D341Med (cell line): ENCODE results near the gene PLCG2.

Experiments
- DNase-seq: peaks from one replicate; pipeline ENCODE4 v3.0.0; 2012; ENCODE audit warnings: low spot score

PLCG2 gene

DNA sequence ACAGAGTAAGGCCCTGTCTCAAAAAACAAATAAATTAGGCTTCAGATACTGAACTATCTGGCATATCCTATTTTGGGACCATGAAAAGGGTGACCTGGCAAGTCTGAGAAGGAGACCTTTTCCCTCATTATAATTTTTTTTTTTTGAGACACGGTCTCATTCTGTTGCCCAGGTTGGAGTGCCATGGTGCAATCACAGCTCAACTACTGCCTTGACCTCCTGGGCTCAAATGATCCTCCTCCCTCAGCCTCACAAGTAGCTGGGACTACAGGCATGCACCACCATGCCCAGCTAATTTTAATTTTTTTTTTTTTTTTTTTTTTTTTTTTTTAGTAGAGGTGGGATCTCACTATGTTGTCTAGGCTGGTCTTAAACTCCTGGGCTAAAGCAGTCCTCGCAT, 37.3 kb downstream of the PLCG2 start:
- no peak for DNase-seq

DNA sequence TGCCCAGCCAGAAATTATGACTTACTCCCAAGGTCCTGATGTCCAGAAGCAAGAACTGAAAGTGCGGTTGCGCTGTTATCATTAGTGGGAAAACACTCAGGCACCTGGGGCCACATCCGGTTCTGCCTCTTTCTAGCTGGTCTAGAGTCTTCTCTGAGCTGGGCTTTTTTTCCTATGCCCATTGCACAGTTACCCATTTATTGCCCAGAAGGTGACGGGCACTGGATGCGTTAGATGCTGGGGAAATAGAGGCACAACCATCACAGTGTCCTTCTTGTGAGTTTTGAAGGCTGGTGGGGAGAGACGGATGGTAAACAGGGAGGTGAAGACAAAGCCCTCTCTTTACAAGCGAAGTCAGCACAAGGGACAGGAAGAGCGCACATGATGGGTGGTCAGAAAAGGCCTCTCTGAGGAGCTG, 37.7 kb downstream of the PLCG2 start:
- DNase-seq, result no peak

DNA sequence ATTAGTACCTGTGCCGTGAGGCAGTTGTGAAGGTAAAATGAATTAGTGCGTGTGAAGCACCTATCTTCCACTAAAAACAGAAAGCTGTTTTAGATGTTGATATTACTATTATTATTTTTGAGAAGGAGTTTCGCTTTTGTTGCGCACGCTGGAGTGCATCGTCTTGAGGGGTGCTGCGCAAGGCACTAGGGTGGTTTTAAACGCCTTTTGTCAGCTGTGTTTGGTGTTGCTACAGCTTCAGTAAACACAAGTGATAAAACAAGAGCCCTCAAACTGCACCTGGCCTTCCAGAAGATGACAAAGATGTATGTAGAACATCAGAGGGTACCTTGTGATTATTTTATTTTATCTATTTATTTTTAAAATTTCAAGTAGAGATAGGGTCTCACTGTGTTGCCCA, 38.2 kb downstream of the PLCG2 start:
- DNase-seq, result no peak

DNA sequence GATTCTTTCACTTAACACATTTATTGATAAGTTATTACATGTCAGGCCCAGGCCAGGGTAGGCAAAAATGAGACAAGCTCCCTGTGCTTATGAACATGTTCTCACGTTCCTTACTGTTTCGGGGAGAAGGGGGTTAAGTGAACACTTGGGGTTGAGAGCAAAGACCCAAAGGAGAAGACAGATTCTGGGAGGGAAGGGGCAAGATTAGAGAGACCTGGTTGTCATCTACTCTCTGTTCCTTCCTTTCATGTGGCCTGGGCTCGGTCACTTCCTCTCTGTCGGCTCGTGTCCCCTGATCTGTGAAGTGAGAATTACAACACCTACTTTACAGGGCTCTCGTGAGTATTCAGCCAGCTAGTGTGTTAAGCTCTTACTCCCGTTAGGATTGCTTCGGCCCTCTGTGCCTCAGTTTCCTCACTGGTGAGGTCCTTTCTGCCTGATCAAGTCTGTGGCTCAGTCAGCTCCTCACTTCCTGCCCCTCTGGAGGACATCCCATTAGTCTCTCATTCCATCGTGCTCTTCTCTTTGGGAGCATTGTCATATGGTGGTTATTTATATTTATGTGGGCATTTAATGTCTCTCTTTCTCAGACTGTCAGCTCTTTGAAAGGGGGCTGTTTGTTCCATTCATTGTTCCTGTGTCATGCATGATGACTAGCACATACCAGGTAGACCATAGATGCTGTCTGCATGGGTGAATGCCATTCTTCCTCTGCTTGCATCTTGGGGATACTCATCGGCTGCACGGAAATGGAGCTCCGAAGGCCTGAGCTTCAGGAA, 38.9 kb downstream of the PLCG2 start:
- no peak for DNase-seq

DNA sequence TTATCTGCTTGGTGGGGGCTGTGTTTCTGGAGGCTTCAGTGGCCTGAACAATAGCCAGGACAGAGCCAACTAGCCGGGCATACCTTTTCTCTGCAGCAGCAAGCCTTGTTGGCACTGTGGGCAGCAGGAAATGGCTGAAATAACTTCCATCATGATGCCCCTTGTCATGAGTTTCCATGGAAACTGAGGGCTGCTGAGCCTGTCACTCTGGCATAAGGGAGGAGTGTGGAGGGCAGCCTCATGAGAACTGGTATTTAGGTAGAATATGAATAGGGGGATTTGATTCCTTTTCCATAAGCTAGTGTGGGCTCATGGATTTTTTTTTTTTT, 39.4 kb downstream of the PLCG2 start:
- DNase-seq, result no peak

DNA sequence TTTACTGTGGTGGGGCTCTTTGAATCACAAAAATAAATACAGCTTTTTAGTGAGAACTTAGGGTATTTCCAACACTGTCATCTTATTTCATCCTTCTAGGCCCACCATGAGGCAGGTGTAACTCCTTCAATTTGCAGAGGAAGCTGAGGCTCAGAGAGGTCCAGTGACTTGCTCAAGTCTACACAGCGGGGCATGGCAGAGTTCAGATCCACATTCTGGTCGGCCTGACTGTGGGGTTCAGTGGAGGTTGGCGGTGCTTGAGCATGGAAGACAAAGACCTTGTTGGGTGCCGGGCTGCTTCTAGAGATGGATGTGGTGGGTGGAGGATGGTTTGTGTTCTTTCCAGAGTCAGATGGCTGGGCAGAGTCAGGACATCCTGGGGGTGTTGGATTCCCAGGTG, 39.8 kb downstream of the PLCG2 start:
- no peak for DNase-seq

DNA sequence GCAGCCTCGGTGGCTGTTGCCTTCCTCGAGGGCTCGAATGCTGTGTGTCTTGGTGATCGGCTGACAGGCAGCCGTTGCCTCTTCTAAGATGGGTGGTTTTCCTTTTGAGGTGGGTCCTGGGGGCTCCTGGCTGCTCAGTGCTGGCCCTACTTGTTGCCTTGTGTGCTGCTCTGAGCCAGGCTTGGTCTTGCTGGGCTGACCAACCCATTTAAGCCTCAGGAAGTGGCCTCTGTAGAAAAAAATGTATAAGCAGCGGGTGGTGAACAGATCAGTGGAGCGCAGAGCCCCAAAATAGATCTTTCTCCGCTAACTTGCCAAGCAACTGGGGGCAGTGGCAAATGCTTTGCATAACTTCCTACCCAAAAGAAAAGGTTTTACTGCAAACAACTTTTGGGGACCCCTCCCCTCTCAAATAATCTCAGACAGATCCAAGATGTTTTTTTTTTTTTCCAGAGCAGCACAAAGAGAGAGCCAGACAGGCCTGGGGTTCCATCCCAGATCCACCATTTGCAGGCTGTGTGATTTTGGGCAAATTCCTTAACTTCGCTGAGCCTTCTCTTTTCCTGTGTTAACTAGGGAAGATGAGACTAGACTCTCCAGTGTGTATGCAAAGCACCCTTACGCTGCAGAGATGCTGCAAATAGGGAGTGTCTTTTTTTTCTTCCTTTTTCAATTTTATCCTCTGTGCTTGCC, 42.5 kb downstream of the PLCG2 start:
- DNase-seq, result no peak

DNA sequence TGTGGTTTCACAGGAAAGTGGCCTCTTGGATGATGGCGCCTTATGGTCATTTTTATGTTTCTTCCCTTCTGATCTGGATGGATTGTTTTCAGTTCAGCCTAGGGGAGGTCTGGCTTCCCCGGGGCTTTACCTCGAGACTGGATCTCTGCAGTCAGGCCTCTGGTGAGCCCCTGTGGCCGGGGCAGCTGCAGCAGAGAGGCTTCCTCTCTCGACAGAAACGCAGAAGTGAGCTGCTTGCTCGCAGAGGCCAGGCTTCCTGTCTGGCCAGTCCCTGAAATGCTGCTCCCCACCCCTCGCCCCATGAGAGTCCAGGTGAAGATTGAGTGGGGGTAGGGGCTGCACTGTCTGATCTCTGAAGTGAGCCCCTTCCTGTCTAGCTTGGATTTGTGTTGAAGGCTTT, 44.0 kb downstream of the PLCG2 start:
- no peak for DNase-seq

DNA sequence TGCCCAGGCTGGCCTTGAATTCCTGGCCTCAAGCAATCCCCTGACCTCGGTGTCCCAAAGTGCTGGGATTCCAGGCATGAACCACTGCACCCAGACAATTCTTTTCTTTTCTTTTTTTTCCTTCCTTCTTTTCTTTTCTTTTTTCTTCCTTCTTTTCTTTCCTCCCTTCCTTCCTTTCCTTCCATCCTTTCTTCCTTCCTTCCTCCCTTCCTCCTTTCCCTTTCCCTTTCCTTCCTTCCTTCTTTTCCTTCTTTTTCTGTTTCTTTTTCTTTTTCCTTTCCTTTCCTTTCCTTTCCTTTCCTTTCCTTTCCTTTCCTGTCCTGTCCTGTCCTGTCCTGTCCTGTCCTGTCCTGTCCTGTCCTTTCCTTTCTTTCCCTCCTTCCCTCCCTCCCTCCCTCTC, 44.6 kb downstream of the PLCG2 start:
- no peak for DNase-seq

DNA sequence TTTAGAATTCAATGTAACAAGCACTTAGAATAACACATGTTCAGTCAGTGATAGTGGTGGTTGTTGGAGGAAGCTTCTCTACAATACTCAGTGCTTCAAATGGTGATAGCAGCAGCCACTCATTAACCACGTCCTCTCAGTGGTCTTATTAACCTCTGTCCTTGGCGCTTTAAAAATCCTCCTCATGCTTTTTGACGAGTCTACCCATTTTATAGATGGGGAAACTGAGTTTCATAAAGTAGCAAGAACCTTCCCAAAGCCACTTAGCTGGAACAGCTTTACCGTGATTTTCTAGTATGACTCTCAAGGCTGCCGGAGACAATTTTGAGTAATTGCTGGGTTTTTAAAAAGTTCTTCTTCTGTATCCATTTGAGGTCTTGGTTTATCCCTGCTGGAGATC, 47.4 kb downstream of the PLCG2 start:
- no peak for DNase-seq

DNA sequence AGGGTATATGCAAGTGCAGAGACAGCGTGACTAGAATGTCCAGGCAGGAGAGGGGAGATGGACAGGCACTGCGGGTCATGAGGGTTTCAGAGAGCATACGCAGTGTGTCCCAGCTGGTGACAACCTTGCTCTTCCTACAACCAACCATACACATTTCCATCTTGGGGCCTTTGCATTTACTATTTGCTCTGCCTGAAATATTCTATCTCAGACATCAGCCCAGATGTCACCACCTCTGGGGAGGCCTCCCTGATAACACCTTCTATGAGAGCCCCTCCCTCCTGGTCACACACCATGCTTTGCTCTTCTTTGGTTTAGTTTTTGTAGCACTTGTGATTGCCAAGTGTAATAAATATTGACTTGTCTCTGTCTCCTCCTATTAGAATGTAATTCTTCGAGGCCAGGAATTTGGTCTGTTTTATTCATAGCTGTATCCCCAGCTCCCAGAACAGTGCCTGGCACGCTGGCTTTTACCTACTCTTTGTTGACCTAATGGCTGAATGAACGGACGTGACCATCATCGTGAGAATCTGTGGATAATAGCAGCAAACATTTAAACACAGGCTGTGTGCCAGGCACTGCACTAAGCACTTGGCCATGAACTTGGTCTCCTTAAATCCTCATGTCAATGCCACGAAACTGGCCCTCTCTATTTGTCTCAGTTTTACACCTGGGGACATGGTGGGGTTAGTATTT, 51.9 kb downstream of the PLCG2 start:
- DNase-seq, result no peak

DNA sequence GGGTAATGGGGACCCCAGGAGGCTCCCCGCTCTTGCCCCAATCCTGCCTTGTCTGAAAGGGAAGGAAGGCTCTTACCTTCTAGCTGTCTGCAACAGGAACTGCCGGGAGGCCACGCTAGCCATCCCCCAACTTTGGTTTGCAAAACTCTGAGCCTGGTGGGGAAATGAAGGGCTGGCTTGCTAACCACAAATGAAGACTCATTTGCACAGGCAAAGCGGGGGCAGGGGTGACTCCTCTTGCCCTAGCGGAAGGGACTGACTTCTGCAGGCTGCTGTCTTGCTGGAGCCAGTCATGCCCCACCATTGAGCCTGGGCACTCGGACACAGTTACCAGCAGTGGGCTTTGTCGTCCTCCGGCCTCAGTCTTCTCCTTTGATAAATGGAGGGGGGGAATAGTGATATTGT, 52.6 kb downstream of the PLCG2 start:
- DNase-seq, result no peak

DNA sequence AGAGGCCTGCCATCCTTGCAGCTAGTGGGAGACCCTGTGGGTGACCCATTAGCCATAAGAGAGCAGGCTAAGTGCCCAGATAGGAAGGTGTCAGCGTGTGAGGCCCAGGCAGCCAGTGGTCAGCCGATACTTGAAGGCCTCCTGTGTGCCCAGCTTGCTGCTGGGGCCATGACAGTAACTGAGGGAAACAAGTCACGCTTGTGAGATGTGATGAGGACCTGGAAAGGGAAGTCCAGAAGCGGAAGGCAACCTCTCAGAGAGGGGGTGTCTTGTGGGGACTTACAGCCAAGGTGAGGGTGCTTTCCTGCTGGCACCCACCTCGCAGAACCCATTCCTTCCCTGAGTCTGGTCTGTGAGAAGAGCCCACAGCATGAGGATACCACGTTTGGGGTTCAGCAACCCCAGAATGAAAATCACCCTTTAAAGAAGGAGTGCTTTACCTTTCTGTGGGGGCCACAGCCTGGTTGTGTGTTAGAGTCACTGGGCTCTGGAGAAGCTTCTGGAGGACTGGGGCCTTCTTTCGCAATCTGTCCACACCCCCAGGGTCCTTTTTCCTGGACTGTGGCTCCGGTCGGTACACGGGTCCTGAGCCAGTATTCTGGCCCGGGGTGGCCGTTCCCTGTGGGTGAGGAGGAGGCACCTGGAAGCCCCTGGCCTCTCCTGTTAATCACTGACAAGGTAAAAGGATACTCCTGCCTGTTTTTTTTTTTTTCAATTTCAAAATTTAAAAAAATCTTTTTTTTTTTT, 53.9 kb downstream of the PLCG2 start:
- DNase-seq, result no peak

DNA sequence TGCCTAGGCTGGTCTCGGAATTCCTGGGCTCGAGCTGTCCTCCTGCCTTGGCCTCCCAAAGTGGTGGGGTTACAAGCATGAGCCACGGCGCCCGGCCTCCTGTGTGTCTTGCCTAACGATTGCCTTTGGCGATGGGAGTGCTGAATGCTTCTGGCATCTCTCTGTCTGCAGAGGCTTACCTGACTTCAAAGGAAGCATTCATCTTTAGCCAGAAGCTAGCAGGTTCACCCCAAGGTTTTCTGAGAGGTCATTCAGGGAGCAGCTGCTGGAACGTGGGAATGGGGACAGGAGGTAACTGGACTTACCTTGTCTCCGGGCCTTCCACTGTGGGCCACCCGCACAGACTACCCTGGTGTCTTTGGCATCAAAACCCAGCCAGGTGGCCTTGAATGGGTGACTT, 54.7 kb downstream of the PLCG2 start:
- no peak for DNase-seq

DNA sequence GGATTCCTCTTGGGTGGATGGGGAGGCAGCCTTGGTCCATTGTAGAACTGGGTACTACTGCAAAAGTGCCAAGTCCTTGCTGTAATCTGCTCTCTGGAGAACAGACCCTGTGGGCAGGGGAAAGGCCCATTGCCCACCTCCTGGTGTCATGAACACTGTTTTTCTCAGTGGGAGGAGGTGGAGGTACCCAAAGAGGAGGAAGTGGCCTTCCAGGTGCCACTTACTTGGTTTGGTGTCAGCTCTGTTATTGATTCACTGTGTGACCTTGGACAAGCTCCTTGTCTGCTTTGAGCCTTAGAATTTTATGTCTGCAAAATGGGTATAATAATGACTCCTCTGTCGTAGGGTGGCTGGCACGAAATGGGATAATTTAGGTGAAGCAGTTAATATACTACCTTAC, 55.8 kb downstream of the PLCG2 start:
- no peak for DNase-seq

DNA sequence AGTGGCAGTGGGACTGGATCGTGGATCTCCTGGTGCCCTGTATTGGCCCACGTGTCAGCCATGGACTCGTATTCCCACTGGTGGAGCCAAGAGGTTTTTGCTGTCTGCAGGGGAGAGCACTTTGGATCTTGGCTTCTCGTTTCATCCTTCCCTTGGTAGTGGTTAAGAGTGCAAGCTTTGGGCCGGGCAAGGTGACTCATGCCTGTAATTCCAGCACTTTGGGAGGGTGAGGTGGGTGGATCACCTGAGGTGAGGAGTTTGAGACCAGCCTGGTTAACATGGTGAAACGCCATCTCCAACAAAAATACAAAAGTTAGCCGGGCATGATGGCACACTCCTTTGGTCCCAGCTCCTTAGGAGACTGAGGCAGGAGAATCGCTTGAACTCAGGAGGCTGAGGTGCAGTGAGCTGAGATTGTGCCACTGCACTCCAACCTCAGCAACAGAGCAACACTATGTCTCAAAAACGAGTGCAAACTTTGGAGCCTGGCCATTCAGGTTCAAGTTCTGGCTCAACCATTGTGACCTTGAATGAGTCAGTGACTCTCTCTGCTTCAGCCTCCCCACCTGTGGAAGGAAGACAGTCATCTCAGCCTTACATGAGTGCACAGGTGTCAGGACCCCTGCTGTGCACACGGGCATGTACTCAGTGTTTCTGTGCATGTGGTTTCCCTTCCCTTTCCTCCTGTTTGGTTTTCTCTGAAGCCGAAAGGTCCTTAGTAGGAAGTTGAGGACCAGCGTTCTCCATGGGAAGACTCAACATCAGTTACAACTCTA, 57.4 kb downstream of the PLCG2 start:
- no peak for DNase-seq

DNA sequence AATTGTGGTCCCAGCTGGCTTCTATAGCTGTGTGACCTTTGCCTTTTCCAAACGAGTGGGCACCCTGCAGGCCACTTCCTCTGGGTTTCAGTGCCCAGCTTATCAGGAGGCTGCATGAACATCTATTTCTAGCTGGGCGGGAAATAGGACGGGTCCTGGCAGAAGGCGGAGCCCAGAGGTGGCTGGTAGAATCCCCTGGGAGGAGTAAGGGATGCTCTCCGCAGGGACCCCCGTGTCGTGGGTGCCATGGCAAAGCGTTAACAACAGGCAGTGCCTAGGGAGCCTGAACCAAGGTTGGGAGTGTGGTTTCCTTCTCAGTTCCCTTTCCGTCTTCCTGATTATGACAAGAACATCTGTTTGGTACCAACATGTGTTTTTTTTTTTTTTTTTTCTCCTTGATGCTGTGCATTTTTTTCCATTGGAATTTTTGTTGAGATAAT, 58.2 kb downstream of the PLCG2 start:
- no peak for DNase-seq

DNA sequence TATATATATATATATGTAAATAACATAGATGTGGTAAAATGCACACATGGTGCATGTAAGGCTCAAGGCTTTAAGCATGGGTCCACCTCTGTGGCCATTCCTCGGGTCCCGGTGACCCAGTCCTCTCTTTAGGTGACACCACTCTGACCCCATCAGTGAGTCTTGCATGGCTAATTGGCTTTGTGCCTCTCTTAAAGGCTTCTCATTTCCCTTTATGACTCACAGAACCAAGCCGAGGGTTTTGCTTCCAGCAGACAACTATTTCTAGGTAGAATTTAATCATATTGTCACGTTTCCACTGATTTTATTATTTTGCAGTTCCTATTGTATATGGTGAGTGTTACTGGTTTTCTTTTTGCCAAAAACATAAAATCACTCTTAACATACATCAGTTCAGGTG, 59.7 kb downstream of the PLCG2 start:
- DNase-seq, result no peak

DNA sequence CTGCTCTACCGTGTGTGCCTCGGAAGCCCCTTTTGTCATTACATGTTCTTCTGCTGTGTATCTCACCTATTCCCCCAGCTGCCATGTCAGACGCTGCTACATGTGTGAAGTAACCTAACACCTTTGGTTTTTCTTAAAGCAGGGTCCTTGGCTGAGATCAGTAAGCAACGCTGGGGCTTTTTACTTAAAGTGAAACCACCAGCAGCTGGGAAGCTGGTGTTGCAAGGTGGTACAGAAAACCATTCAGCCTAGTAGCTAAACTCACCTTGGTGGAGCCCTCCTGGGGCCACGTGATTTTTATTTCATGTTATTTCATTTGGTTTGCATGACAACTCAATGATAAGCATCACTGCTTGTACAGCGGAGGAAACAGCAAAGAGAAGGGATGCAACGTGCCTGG, 62.6 kb downstream of the PLCG2 start:
- DNase-seq, result no peak

DNA sequence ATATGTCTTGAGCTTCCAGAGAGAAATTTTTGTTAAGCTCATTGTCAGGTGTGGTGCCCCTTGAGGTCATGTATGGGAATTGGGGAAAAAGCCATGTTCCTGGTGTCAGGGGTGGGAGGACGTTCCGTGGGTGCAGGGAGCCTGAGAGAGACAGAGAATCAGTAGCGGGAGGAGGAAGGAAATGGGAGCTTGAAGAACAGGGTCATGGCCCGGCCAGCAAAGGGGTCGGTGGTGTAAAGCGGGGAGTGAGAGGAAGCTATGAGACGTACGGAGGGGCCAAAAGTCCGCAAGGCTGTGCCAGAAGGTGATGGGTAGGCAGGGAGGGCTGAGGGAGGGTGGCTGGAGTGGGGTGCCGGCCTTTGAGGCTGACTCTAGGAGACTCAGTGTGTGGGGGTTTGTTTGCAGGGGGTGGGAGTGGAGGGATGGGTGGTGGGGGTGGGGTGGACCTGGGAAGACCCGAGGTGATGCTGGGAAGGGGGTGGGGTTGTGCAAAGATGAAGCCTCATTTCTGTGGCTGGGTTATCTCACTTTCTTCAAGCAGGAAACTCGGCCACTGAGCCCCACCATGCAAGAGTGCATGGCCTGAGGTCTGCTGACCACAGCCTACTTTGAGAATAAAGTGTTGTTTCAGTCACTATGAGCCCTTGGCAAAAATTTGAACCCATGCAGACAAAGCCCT, 63.6 kb downstream of the PLCG2 start:
- DNase-seq, result no peak

DNA sequence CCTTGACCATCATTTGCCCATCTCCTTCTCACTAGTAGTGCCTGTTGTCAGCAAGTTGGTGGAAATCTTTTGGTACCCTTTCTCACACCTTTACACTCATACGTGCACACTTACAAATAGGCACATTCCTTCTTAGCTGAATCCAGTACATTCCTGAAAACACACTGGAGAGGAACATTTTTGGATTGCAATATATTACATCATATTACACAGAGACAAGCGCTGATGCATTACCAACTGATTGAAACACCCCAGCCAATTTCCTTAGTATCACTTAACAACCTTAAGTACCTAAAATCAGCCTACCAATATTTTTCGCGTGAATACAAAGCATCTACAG, 64.1 kb downstream of the PLCG2 start:
- no peak for DNase-seq
